ENCODE results near the gene CORO2B. TPM values are rescaled to one million over a fixed set of nuclear protein-coding genes. Genes with fewer than 3 reads are reported as not detected.

The CORO2B gene
- total RNA-seq, 5 donors from 2014 or later (not counting 1 experiment from before 2014, with no cell fraction given) = 0.06 to 0.39 (median 0.09) TPM; not detected in 2

- no peak for ATAC-seq (replicated peaks in 1 of 4)
Measured at GRCh38 chr15:68561901-68562300, 16.9 kb upstream of the CORO2B start.

DNA sequence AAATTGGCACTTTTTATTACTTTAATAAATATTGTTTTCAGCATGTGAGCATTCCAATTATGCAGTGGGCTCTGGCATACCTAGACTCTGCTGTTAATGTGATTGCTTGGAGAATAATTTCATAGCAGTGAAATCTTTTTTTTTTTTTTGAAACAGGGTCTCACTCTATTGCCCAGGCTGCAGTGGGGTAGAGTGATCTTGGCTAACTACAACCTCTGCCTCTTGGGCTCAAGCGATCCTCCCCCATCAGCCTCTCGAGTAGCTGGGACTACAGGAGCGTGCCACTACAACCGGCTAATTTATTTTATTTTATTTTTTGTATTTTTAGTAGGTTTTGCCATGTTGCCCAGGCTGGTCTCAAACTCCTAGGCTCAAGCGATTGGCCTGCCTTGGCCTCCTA is 14.6 kb upstream of the CORO2B start:
- CTCF ChIA-PET = interaction anchor here in 1 of 2 donors (0.7 kb wide), 1 partner anchor 156 kb away, joined by 4 read pairs; no protein-coding TSS in a partner anchor
- peaks cover 35 to 37% of the 10 kb centered on the region in 2 donors for H3K27me3 Mint-ChIP-seq
- no peak overlapping the region for H3K27ac Mint-ChIP-seq

More at GRCh38 chr15:68561901-68562300, 16.9 kb upstream of the CORO2B start:
- DNase-seq = no peak
- Histone ChIP-seq H3K36me3 (ENCODE audit: control insufficient read depth in 2 of 2, extremely low read depth in 1 of 2, insufficient read depth in 1 of 2, low read length in 1 of 2) (no peaks in the 10 kb centered on the region), H3K4me3 (ENCODE audit: control insufficient read depth in 1 of 2, extremely low read depth in 1 of 2, low read length in 1 of 2) (no peak overlapping the region), H3K27ac (ENCODE audit: low read length) (no peak overlapping the region), H3K27me3 (replicated peaks in 1 of 2; ENCODE audit: control insufficient read depth in 2 of 2, extremely low read depth in 1 of 2, insufficient read depth in 2 of 2, low read length in 1 of 2) (peaks cover 0 to 50% of the 10 kb centered on the region in 2 experiments), H3K9me3 (no peaks in the 10 kb centered on the region), H3K4me1 (ENCODE audit: control insufficient read depth in 1 of 2, extremely low read depth in 1 of 2, insufficient read depth in 2 of 2, low read length in 2 of 2) (peaks cover 3 to 18% of the 10 kb centered on the region in 2 experiments)
- Mint-ChIP-seq H3K27me3 (peaks cover 36 to 42% of the 10 kb centered on the region in 2 donors), H3K4me3 (no peak overlapping the region), H3K9me3 (no peaks in the 10 kb centered on the region), H3K27ac (no peak overlapping the region), H3K4me1 (peaks cover 14 to 23% (median 21%) of the 10 kb centered on the region in 3 donors), H3K36me3 (no peaks in the 10 kb centered on the region)
- POLR2A ChIA-PET = no interaction called here
- no CpG with 5 or more reads among the region's 3 CpGs for WGBS (ENCODE audit: insufficient coverage)
- CTCF ChIA-PET = no interaction called here

GRCh38 chr15:68565234-68565633 is 13.6 kb upstream of the CORO2B start:
- no peaks in the 10 kb centered on the region for H3K36me3 Mint-ChIP-seq
- CTCF ChIA-PET = interaction anchor here (0.6 to 1.6 kb wide), 2 partner anchors 22 to 108 kb away, joined by 3 to 4 read pairs; no protein-coding TSS in a partner anchor

More for the DNA sequence above, 14.6 kb upstream of the CORO2B start:
- Mint-ChIP-seq H3K4me1 (peaks cover 8 to 17% (median 12%) of the 10 kb centered on the region in 3 donors), H3K9me3 (no peaks in the 10 kb centered on the region), H3K36me3 (no peaks in the 10 kb centered on the region), H3K4me3 (no peak overlapping the region)
- H3K4me3 ChIP-seq (ENCODE audit: control insufficient read depth in 1 of 2, extremely low read depth in 1 of 2, low read length in 1 of 2) = no peak overlapping the region
- POLR2A ChIA-PET = no interaction called here
- H3K27ac ChIP-seq (ENCODE audit: low read length) = no peak overlapping the region
- H3K4me1 ChIP-seq (ENCODE audit: control insufficient read depth in 1 of 2, extremely low read depth in 1 of 2, insufficient read depth in 2 of 2, low read length in 2 of 2) = peaks cover under 1 to 11% of the 10 kb centered on the region in 2 experiments
- peaks cover 0 to 33% of the 10 kb centered on the region in 2 experiments for H3K27me3 ChIP-seq (replicated peaks in 1 of 2; ENCODE audit: control insufficient read depth in 2 of 2, extremely low read depth in 1 of 2, insufficient read depth in 2 of 2, low read length in 1 of 2)
- H3K9me3 ChIP-seq = no peaks in the 10 kb centered on the region
- DNase-seq = no peak
- no peak for ATAC-seq (replicated peaks in 1 of 4)
- no peaks in the 10 kb centered on the region for H3K36me3 ChIP-seq (ENCODE audit: control insufficient read depth in 2 of 2, extremely low read depth in 1 of 2, insufficient read depth in 1 of 2, low read length in 1 of 2)
- no CpG with 5 or more reads among the region's 5 CpGs for WGBS (ENCODE audit: insufficient coverage)

GRCh38 chr15:68565726-68566125 is 13.1 kb upstream of the CORO2B start:
- no peaks in the 10 kb centered on the region for H3K36me3 Mint-ChIP-seq
- H3K27me3 ChIP-seq (replicated peaks in 1 of 2; ENCODE audit: control insufficient read depth in 2 of 2, extremely low read depth in 1 of 2, insufficient read depth in 2 of 2, low read length in 1 of 2) = peaks cover 0 to 21% of the 10 kb centered on the region in 2 experiments
- H3K36me3 ChIP-seq (ENCODE audit: control insufficient read depth in 2 of 2, extremely low read depth in 1 of 2, insufficient read depth in 1 of 2, low read length in 1 of 2) = no peaks in the 10 kb centered on the region
- ChIA-PET POLR2A (interaction anchor here in 1 of 2 donors (0.6 kb wide), 1 partner anchor 597 kb away, joined by 3 read pairs; no protein-coding TSS in a partner anchor), CTCF (interaction anchor here in 1 of 2 donors (1.6 kb wide), 1 partner anchor 108 kb away, joined by 3 read pairs; no protein-coding TSS in a partner anchor)
- no peak overlapping the region for H3K27ac ChIP-seq (ENCODE audit: low read length)
- no peak overlapping the region for H3K4me3 Mint-ChIP-seq
- no peak for DNase-seq
- WGBS (ENCODE audit: insufficient coverage) = 57% methylated on average over 1 of the region's 4 CpGs
- H3K9me3 Mint-ChIP-seq = no peaks in the 10 kb centered on the region
- H3K4me1 Mint-ChIP-seq = peaks cover 0 to 1% (median under 1%) of the 10 kb centered on the region in 3 donors
- H3K9me3 ChIP-seq = no peaks in the 10 kb centered on the region
- no peak for ATAC-seq (replicated peaks in 1 of 4)
- no peak overlapping the region for H3K27ac Mint-ChIP-seq
- H3K4me1 ChIP-seq (ENCODE audit: control insufficient read depth in 1 of 2, extremely low read depth in 1 of 2, insufficient read depth in 2 of 2, low read length in 2 of 2) = no peaks in the 10 kb centered on the region
- H3K27me3 Mint-ChIP-seq = peaks cover 36 to 37% of the 10 kb centered on the region in 2 donors
- H3K4me3 ChIP-seq (ENCODE audit: control insufficient read depth in 1 of 2, extremely low read depth in 1 of 2, low read length in 1 of 2) = no peak overlapping the region

More at GRCh38 chr15:68565234-68565633, 13.6 kb upstream of the CORO2B start:
- Mint-ChIP-seq H3K9me3 (no peaks in the 10 kb centered on the region), H3K4me1 (peaks cover 0 to 6% (median 4%) of the 10 kb centered on the region in 3 donors), H3K27me3 (peaks cover 35 to 38% of the 10 kb centered on the region in 2 donors), H3K4me3 (no peak overlapping the region), H3K27ac (no peak overlapping the region)
- no peak overlapping the region for H3K27ac ChIP-seq (ENCODE audit: low read length)
- H3K27me3 ChIP-seq (replicated peaks in 1 of 2; ENCODE audit: control insufficient read depth in 2 of 2, extremely low read depth in 1 of 2, insufficient read depth in 2 of 2, low read length in 1 of 2) = peaks cover 0 to 26% of the 10 kb centered on the region in 2 experiments
- no peak overlapping the region for H3K4me3 ChIP-seq (ENCODE audit: control insufficient read depth in 1 of 2, extremely low read depth in 1 of 2, low read length in 1 of 2)
- H3K4me1 ChIP-seq (ENCODE audit: control insufficient read depth in 1 of 2, extremely low read depth in 1 of 2, insufficient read depth in 2 of 2, low read length in 2 of 2) = peaks cover 0 to under 1% of the 10 kb centered on the region in 2 experiments
- POLR2A ChIA-PET = interaction anchor here in 1 of 2 donors (0.6 kb wide), 1 partner anchor 598 kb away, joined by 3 read pairs; no protein-coding TSS in a partner anchor
- no peak for DNase-seq
- no peaks in the 10 kb centered on the region for H3K9me3 ChIP-seq
- no peaks in the 10 kb centered on the region for H3K36me3 ChIP-seq (ENCODE audit: control insufficient read depth in 2 of 2, extremely low read depth in 1 of 2, insufficient read depth in 1 of 2, low read length in 1 of 2)
- no peak for ATAC-seq (replicated peaks in 1 of 4)

GRCh38 chr15:68566377-68566954 is 12.3 kb upstream of the CORO2B start:
- H3K36me3 Mint-ChIP-seq = no peaks in the 10 kb centered on the region
- Histone ChIP-seq H3K36me3 (ENCODE audit: control insufficient read depth in 2 of 2, extremely low read depth in 1 of 2, insufficient read depth in 1 of 2, low read length in 1 of 2) (no peaks in the 10 kb centered on the region), H3K27ac (ENCODE audit: low read length) (no peak overlapping the region), H3K4me1 (ENCODE audit: control insufficient read depth in 1 of 2, extremely low read depth in 1 of 2, insufficient read depth in 2 of 2, low read length in 2 of 2) (no peaks in the 10 kb centered on the region), H3K9me3 (no peaks in the 10 kb centered on the region), H3K4me3 (ENCODE audit: control insufficient read depth in 1 of 2, extremely low read depth in 1 of 2, low read length in 1 of 2) (no peak overlapping the region), H3K27me3 (replicated peaks in 1 of 2; ENCODE audit: control insufficient read depth in 2 of 2, extremely low read depth in 1 of 2, insufficient read depth in 2 of 2, low read length in 1 of 2) (peaks cover 0 to 13% of the 10 kb centered on the region in 2 experiments)
- POLR2A ChIA-PET = no interaction called here
- no peaks in the 10 kb centered on the region for H3K4me1 Mint-ChIP-seq
- DNase-seq = no peak
- no peak overlapping the region for H3K4me3 Mint-ChIP-seq
- CTCF ChIA-PET = no interaction called here
- WGBS (ENCODE audit: insufficient coverage) = 68% methylated on average over 7 of the region's 9 CpGs
- H3K9me3 Mint-ChIP-seq = no peaks in the 10 kb centered on the region
- H3K27ac Mint-ChIP-seq = no peak overlapping the region
- peaks cover 40% of the 10 kb centered on the region in 2 donors for H3K27me3 Mint-ChIP-seq
- ATAC-seq (replicated peaks in 1 of 4) = no peak

DNA sequence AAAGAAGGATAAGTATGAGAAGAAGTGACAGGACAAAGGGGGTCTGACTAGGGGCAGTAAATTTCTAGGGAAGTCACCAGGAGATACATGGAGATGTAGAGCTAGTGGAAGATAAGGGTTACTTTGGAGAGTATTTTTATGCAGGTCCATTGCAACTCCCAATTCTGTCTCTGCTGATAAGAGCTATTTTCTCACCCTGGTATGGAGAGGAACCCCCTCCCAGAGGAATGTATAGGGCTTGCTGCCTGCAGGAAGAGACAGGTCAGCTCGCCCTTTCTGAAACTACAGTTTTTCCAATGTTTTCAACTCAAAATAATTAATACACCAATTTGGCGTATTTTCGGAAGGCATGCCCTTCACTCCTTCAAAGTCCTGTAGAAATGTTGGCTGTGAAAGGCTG is 11.4 kb upstream of the CORO2B start:
- no peak for ATAC-seq (replicated peaks in 1 of 4)
- Histone ChIP-seq H3K27me3 (replicated peaks in 1 of 2; ENCODE audit: control insufficient read depth in 2 of 2, extremely low read depth in 1 of 2, insufficient read depth in 2 of 2, low read length in 1 of 2) (peaks cover 0 to 13% of the 10 kb centered on the region in 2 experiments), H3K36me3 (ENCODE audit: control insufficient read depth in 2 of 2, extremely low read depth in 1 of 2, insufficient read depth in 1 of 2, low read length in 1 of 2) (no peaks in the 10 kb centered on the region), H3K4me1 (ENCODE audit: control insufficient read depth in 1 of 2, extremely low read depth in 1 of 2, insufficient read depth in 2 of 2, low read length in 2 of 2) (no peaks in the 10 kb centered on the region), H3K9me3 (no peaks in the 10 kb centered on the region), H3K27ac (ENCODE audit: low read length) (no peak overlapping the region), H3K4me3 (ENCODE audit: control insufficient read depth in 1 of 2, extremely low read depth in 1 of 2, low read length in 1 of 2) (no peak overlapping the region)
- Mint-ChIP-seq H3K36me3 (no peaks in the 10 kb centered on the region), H3K9me3 (no peaks in the 10 kb centered on the region), H3K4me3 (no peak overlapping the region), H3K27me3 (peaks cover 42 to 43% of the 10 kb centered on the region in 2 donors), H3K27ac (no peak overlapping the region), H3K4me1 (no peaks in the 10 kb centered on the region)
- CTCF ChIA-PET = no interaction called here
- no peak for DNase-seq
- 100% methylated on average over 1 of the region's 3 CpGs for WGBS (ENCODE audit: insufficient coverage)
- POLR2A ChIA-PET = no interaction called here
